ENCODE measurements around the gene FABP6. TPM values are rescaled to one million over a fixed set of nuclear protein-coding genes. Genes with fewer than 3 reads are reported as not detected.
"Not testable (repeated sequence)": the region's sequence is repeated elsewhere in the genome, so short reads cannot be mapped to it uniquely, and the experiment has no call there.

FABP6 gene
- total RNA-seq, 1 experiment from 2014 or later: 5.2 TPM

DNA sequence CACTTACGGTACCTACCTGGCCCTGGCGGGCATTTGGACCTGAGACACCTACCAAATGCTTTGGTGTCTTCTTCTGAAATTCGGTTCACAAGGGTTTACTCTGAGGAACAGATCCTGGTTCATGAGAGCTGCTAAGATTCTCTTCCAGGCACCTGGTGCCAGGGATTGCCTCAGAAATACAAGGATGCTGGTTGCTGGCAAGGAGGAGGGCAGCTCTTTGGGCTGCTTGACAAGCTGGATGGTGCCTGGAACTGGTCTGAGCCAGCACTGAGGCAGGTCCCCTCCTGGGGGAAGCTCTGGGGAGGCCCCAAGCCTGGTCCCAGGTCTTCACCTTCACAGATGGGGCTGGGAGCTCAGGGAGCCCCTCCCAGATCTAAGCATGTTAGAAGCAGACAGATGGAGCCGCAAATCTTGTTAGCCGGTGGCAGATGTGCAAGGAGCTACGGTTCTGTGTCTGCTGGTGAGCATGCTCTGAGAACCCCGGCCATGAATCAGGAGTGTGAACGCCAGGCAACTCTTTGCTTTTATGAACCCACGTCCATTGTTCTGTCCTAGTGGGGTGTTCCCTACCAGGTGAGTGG lies 16.3 kb downstream of the FABP6 start:
- H3K56ac ChIP-seq (ENCODE audit: insufficient read length, low read depth, low read length): no peak overlapping the region

GRCh38 chr5:160249570-160249969 lies 20.3 kb downstream of the FABP6 start:
- not testable (repeated sequence) for H2AFZ ChIP-seq (ENCODE audit: low read length); H3K4me2 ChIP-seq (ENCODE audit: insufficient read depth, insufficient read length, low read length); H3K27ac Mint-ChIP-seq; H4K20me1 ChIP-seq (ENCODE audit: control insufficient read depth, insufficient read depth, insufficient read length); DNase-seq; H3K79me1 ChIP-seq (ENCODE audit: insufficient read depth, low read depth, low read length, poor library complexity, severe bottlenecking); H3T11ph ChIP-seq (ENCODE audit: low read length); H3K9me3 ChIP-seq (ENCODE audit: control insufficient read depth, low read depth, low read length); H2BK12ac ChIP-seq (ENCODE audit: insufficient read length, low read depth, low read length); H3K9me3 Mint-ChIP-seq; H4K8ac ChIP-seq (replicated peaks; ENCODE audit: insufficient read length, low read depth, low read length); H3K56ac ChIP-seq (ENCODE audit: insufficient read length, low read depth, low read length); H3K4me1 ChIP-seq (ENCODE audit: insufficient read depth, low read length); H3K4me3 Mint-ChIP-seq; H3K9ac ChIP-seq (ENCODE audit: extremely low read depth, insufficient read length, low read length); H4K5ac ChIP-seq (ENCODE audit: insufficient read length, low read depth, low read length); H3K27ac ChIP-seq (ENCODE audit: insufficient read length, low read depth, low read length); H4K91ac ChIP-seq (ENCODE audit: insufficient read length, low read depth, low read length); H3K27me3 Mint-ChIP-seq (ENCODE audit: low read depth); H2BK120ac ChIP-seq (ENCODE audit: low read depth, low read length, poor library complexity, severe bottlenecking); H3K14ac ChIP-seq (ENCODE audit: insufficient read depth, low read length); H3K23ac ChIP-seq (ENCODE audit: insufficient read length, low read depth, low read length); H2BK15ac ChIP-seq (ENCODE audit: low read depth, low read length); H2AK5ac ChIP-seq (ENCODE audit: insufficient read length, low read length); H3K79me2 ChIP-seq (ENCODE audit: insufficient read depth, low read length); H2BK20ac ChIP-seq (ENCODE audit: low read depth, low read length, poor library complexity, severe bottlenecking); H3K23me2 ChIP-seq (ENCODE audit: insufficient read length, low read depth, low read length, poor library complexity, severe bottlenecking); H3K27me3 ChIP-seq (ENCODE audit: insufficient read depth, low read length); H2BK5ac ChIP-seq (ENCODE audit: insufficient read length, low read length); H3K4ac ChIP-seq (ENCODE audit: low read depth, low read length); H3K18ac ChIP-seq (ENCODE audit: insufficient read length, low read depth, low read length)
- WGBS (ENCODE audit: extremely low coverage, insufficient read length, low lambda C conversion rate): no CpG with 5 or more reads among the region's 1 CpG
- H3K4me1 Mint-ChIP-seq: peaks cover 6 to 17% of the 10 kb centered on the region in 2 experiments
- peaks cover 21 to 39% (median 28%) of the 10 kb centered on the region in 3 experiments; a peak in 6 of 7 replicates for H3K36me3 Mint-ChIP-seq (ENCODE audit: insufficient read depth in 1 of 3, low read depth in 3 of 3)

More for the DNA sequence above, 16.3 kb downstream of the FABP6 start:
- H3K27ac Mint-ChIP-seq: peak overlapping the region; percentile 31 to 63 (median 34); a peak in 4 of 7 replicates
- H4K8ac ChIP-seq (replicated peaks; ENCODE audit: insufficient read length, low read depth, low read length): no peak overlapping the region
- H2BK12ac ChIP-seq (ENCODE audit: insufficient read length, low read depth, low read length): no peak overlapping the region
- no peak for TF ChIP-seq CTCF (conservative IDR thresholded peaks at IDR 0.05)
- H3K27me3 Mint-ChIP-seq (ENCODE audit: low read depth): no peaks in the 10 kb centered on the region
- WGBS (ENCODE audit: extremely low coverage, insufficient read length, low lambda C conversion rate): no CpG with 5 or more reads among the region's 9 CpGs
- DNase-seq: no peak
- no peaks in the 10 kb centered on the region; the same call in 1 of the 2 replicates for H3K4me1 ChIP-seq (ENCODE audit: insufficient read depth, low read length)
- no peak overlapping the region for H3T11ph ChIP-seq (ENCODE audit: low read length)
- no peak overlapping the region for H3K9ac ChIP-seq (ENCODE audit: extremely low read depth, insufficient read length, low read length)
- H3K4me1 Mint-ChIP-seq: peaks cover 10 to 24% of the 10 kb centered on the region in 2 experiments
- no peaks in the 10 kb centered on the region for H3K79me2 ChIP-seq (ENCODE audit: insufficient read depth, low read length)
- H3K23ac ChIP-seq (ENCODE audit: insufficient read length, low read depth, low read length): no peak overlapping the region
- no peak overlapping the region for H3K4me2 ChIP-seq (ENCODE audit: insufficient read depth, insufficient read length, low read length)
- no peak overlapping the region for H3K14ac ChIP-seq (ENCODE audit: insufficient read depth, low read length)
- H3K36me3 Mint-ChIP-seq (ENCODE audit: insufficient read depth in 1 of 3, low read depth in 3 of 3): peaks cover 0 to under 1% (median 0%) of the 10 kb centered on the region in 3 experiments; a peak in 1 of 7 replicates
- no peak overlapping the region for H3K18ac ChIP-seq (ENCODE audit: insufficient read length, low read depth, low read length)
- no peak overlapping the region for H2AK5ac ChIP-seq (ENCODE audit: insufficient read length, low read length)
- H2BK5ac ChIP-seq (ENCODE audit: insufficient read length, low read length): no peak overlapping the region
- H2BK15ac ChIP-seq (ENCODE audit: low read depth, low read length): no peak overlapping the region
- no peaks in the 10 kb centered on the region for H3K79me1 ChIP-seq (ENCODE audit: insufficient read depth, low read depth, low read length, poor library complexity, severe bottlenecking)
- no peaks in the 10 kb centered on the region for H3K27me3 ChIP-seq (ENCODE audit: insufficient read depth, low read length)
- no peak overlapping the region for H4K91ac ChIP-seq (ENCODE audit: insufficient read length, low read depth, low read length)
- no peaks in the 10 kb centered on the region for H4K20me1 ChIP-seq (ENCODE audit: control insufficient read depth, insufficient read depth, insufficient read length)
- no peak overlapping the region for H3K4ac ChIP-seq (ENCODE audit: low read depth, low read length)
- H3K9me3 ChIP-seq (ENCODE audit: control insufficient read depth, low read depth, low read length): no peaks in the 10 kb centered on the region
- H3K9me3 Mint-ChIP-seq: no peaks in the 10 kb centered on the region
- H2BK20ac ChIP-seq (ENCODE audit: low read depth, low read length, poor library complexity, severe bottlenecking): no peak overlapping the region
- H2AFZ ChIP-seq (ENCODE audit: low read length): no peak overlapping the region
- no peak overlapping the region for H4K5ac ChIP-seq (ENCODE audit: insufficient read length, low read depth, low read length)
- no peak overlapping the region for H3K27ac ChIP-seq (ENCODE audit: insufficient read length, low read depth, low read length)
- no peak overlapping the region for H2BK120ac ChIP-seq (ENCODE audit: low read depth, low read length, poor library complexity, severe bottlenecking)
- H3K4me3 Mint-ChIP-seq: no peak overlapping the region
- H3K23me2 ChIP-seq (ENCODE audit: insufficient read length, low read depth, low read length, poor library complexity, severe bottlenecking): no peaks in the 10 kb centered on the region

All from H9 (cell line).